HEK293 (cell line): ENCODE measurements around the gene EIF4ENIF1.

Experiments used
- CTCF ChIA-PET: fragments of 350-600 bp; formaldehyde crosslinking; extraction: SDS; loops from one replicate; lab custom pipeline; 2021; ENCODE audit warnings: antibody characterized with exemption; lab: Yijun Ruan, JAX
- POLR2A ChIA-PET: fragments of 300-600 bp; formaldehyde crosslinking; extraction: SDS; loops from one replicate; lab custom pipeline; 2020; ENCODE audit warnings: antibody characterized with exemption, inconsistent platforms; lab: Yijun Ruan, JAX
- H3K27ac ChIP-seq: fragments of 200-500 bp; sonication (Bioruptor generic); 2 replicates; pipeline ENCODE4 v1.5.1; 2014; ENCODE audit warnings: low read depth, low read length, control low read depth, inconsistent platforms; ENCODE audit errors: extremely low read depth
- H3K36me3 ChIP-seq, 2 experiments: fragments of 200-500 bp in 1 of 2; sonication (Bioruptor generic) in 1 of 2; 1 replicate in 1 of 2; 2 replicates in 1 of 2; pipeline ENCODE4 v1.5.1; 2014 to 2017; ENCODE audit warnings: inconsistent platforms in 2 of 2, low read length in 2 of 2; ENCODE audit not compliant: control insufficient read depth in 2 of 2, insufficient read depth in 1 of 2
- H3K4me1 ChIP-seq: fragments of 200-500 bp; sonication (Bioruptor generic); 2 replicates; pipeline ENCODE4 v1.5.1; 2014; ENCODE audit warnings: mild to moderate bottlenecking, low read length, inconsistent platforms; ENCODE audit not compliant: control insufficient read depth, insufficient read depth
- H3K4me3 ChIP-seq: 2 replicates; pipeline ENCODE4 v1.5.1; 2011; ENCODE audit warnings: low read depth, mild to moderate bottlenecking, control low read depth, low read length, moderate library complexity
- H3K9me3 ChIP-seq: fragments of 200-500 bp; sonication (Bioruptor generic); 2 replicates; pipeline ENCODE4 v1.5.1; 2014; ENCODE audit warnings: low read depth, low read length, inconsistent platforms; ENCODE audit not compliant: control insufficient read depth, insufficient read depth
- IKZF3 ChIP-seq: fragments of 450-650 bp; IDR thresholded peaks from 2 replicates; pipeline ENCODE4 v1.5.0; 2018; ENCODE audit warnings: missing biosample characterization, mild to moderate bottlenecking, missing genetic modification characterization, moderate library complexity
- MYNN ChIP-seq: fragments of 450-650 bp; formaldehyde crosslinking; IDR thresholded peaks from 2 replicates; pipeline ENCODE4 v1.5.1; 2016; ENCODE audit warnings: missing biosample characterization, missing genetic modification characterization, borderline replicate concordance
- SCRT1 ChIP-seq: fragments of 450-650 bp; formaldehyde crosslinking; IDR thresholded peaks from 2 replicates; pipeline ENCODE4 v1.5.1; 2016; ENCODE audit warnings: missing biosample characterization, missing genetic modification characterization, borderline replicate concordance
- SP2 ChIP-seq: fragments of 450-650 bp; formaldehyde crosslinking; IDR thresholded peaks from 2 replicates; pipeline ENCODE4 v1.5.1; 2016; ENCODE audit warnings: missing biosample characterization, missing genetic modification characterization
- SP3 ChIP-seq: fragments of 450-650 bp; formaldehyde crosslinking; IDR thresholded peaks from 2 replicates; pipeline ENCODE4 v1.5.1; 2016; ENCODE audit warnings: missing biosample characterization, missing genetic modification characterization
- YY1 ChIP-seq: fragments of 450-650 bp; formaldehyde crosslinking; IDR thresholded peaks from 2 replicates; pipeline ENCODE4 v1.5.1; 2018; ENCODE audit warnings: missing biosample characterization, missing genetic modification characterization
- YY2 ChIP-seq: fragments of 450-650 bp; formaldehyde crosslinking; IDR thresholded peaks from 2 replicates; pipeline ENCODE4 v1.5.1; 2016; ENCODE audit warnings: missing biosample characterization, missing genetic modification characterization
- ZBTB21 ChIP-seq: fragments of 450-650 bp; formaldehyde crosslinking; IDR thresholded peaks from 2 replicates; pipeline ENCODE4 v1.5.1; 2017; ENCODE audit warnings: missing biosample characterization, missing genetic modification characterization
- ZFP3 ChIP-seq: fragments of 450-650 bp; formaldehyde crosslinking; IDR thresholded peaks from 2 replicates; pipeline ENCODE4 v1.5.1; 2016; ENCODE audit warnings: low read depth, missing biosample characterization, missing genetic modification characterization
- ZIC2 ChIP-seq: fragments of 450-650 bp; formaldehyde crosslinking; IDR thresholded peaks from 2 replicates; pipeline ENCODE4 v1.5.1; 2016; ENCODE audit warnings: missing biosample characterization, missing genetic modification characterization
- ZNF138 ChIP-seq: fragments of 450-650 bp; formaldehyde crosslinking; IDR thresholded peaks from 2 replicates; pipeline ENCODE4 v1.5.1; 2016; ENCODE audit warnings: missing biosample characterization, missing genetic modification characterization, borderline replicate concordance
- ZNF223 ChIP-seq: fragments of 450-650 bp; formaldehyde crosslinking; IDR thresholded peaks from 2 replicates; pipeline ENCODE4 v1.5.1; 2016; ENCODE audit warnings: missing biosample characterization, missing genetic modification characterization
- ZNF350 ChIP-seq: fragments of 450-650 bp; formaldehyde crosslinking; IDR thresholded peaks from 2 replicates; pipeline ENCODE4 v1.5.0; 2017; ENCODE audit warnings: missing biosample characterization, mild to moderate bottlenecking, missing genetic modification characterization
- ZNF366 ChIP-seq: fragments of 450-650 bp; formaldehyde crosslinking; conservative IDR thresholded peaks from 2 replicates; pipeline ENCODE4 v1.5.1; 2016; ENCODE audit warnings: missing biosample characterization, missing genetic modification characterization
- ZNF623 ChIP-seq: fragments of 450-650 bp; formaldehyde crosslinking; IDR thresholded peaks from 2 replicates; pipeline ENCODE4 v1.5.1; 2016; ENCODE audit warnings: missing biosample characterization, missing genetic modification characterization
- TF ChIP-seq, protein P1 (sequence below): fragments of 450-650 bp; formaldehyde crosslinking; IDR thresholded peaks from 2 replicates; pipeline ENCODE4 v1.5.1; 2016; ENCODE audit warnings: missing biosample characterization, missing genetic modification characterization
- TF ChIP-seq, protein P2 (sequence below): fragments of 450-650 bp; formaldehyde crosslinking; IDR thresholded peaks from 2 replicates; pipeline ENCODE4 v1.5.1; 2016; ENCODE audit warnings: missing biosample characterization, missing genetic modification characterization
- TF ChIP-seq, protein P3 (sequence below): IDR thresholded peaks from 2 replicates; pipeline ENCODE4 v1.6.1; 2011; ENCODE audit warnings: mild to moderate bottlenecking, low read depth, low read length, borderline replicate concordance
- TF ChIP-seq, protein P4 (sequence below): fragments of 450-650 bp; formaldehyde crosslinking; IDR thresholded peaks from 2 replicates; pipeline ENCODE4 v1.5.0; 2017; ENCODE audit warnings: missing biosample characterization, missing genetic modification characterization, borderline replicate concordance
- TF ChIP-seq, protein P5 (sequence below): fragments of 450-650 bp; formaldehyde crosslinking; IDR thresholded peaks from 2 replicates; pipeline ENCODE4 v1.5.1; 2017; ENCODE audit warnings: missing biosample characterization, mild to moderate bottlenecking, missing genetic modification characterization, moderate library complexity
- TF ChIP-seq, protein P6 (sequence below): fragments of 450-650 bp; formaldehyde crosslinking; IDR thresholded peaks from 2 replicates; pipeline ENCODE4 v1.5.1; 2016; ENCODE audit warnings: missing biosample characterization, missing genetic modification characterization

The EIF4ENIF1 gene

DNA sequence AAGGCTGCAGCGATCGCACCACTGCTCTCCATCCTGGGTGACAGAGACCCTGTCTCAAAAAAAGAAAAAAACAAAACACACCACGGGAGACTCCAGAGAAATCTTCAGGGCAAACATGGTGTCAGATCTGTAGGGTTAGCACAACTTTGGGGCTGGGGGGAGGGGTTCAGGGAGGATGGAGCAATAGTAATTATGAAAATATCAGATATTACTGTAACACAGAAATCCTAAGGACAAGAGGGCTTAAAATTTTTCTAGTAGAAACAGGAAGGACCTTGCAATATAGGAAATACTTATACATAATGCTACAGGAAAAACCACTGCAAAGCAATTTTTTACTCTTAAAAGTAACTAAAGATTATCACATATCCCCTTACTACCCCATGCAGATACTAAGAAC, 13.8 kb downstream of the EIF4ENIF1 start (continued):
- TF ChIP-seq ZFP3 (tag by site-specific recombination) (no peak), SCRT1 (tag by site-specific recombination) (no peak), YY2 (no peak), MYNN (tag by site-specific recombination) (no peak), ZNF138 (tag by site-specific recombination) (no peak), IKZF3 (tag by site-specific recombination) (no peak), ZBTB21 (tag by site-specific recombination) (no peak), ZIC2 (tag by site-specific recombination) (no peak)
- TF ChIP-seq, protein P1, sequence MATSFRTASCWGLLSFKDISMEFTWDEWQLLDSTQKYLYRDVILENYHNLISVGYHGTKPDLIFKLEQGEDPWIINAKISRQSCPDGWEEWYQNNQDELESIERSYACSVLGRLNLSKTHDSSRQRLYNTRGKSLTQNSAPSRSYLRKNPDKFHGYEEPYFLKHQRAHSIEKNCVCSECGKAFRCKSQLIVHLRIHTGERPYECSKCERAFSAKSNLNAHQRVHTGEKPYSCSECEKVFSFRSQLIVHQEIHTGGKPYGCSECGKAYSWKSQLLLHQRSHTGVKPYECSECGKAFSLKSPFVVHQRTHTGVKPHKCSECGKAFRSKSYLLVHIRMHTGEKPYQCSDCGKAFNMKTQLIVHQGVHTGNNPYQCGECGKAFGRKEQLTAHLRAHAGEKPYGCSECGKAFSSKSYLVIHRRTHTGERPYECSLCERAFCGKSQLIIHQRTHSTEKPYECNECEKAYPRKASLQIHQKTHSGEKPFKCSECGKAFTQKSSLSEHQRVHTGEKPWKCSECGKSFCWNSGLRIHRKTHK (tag by site-specific recombination): no peak

DNA sequence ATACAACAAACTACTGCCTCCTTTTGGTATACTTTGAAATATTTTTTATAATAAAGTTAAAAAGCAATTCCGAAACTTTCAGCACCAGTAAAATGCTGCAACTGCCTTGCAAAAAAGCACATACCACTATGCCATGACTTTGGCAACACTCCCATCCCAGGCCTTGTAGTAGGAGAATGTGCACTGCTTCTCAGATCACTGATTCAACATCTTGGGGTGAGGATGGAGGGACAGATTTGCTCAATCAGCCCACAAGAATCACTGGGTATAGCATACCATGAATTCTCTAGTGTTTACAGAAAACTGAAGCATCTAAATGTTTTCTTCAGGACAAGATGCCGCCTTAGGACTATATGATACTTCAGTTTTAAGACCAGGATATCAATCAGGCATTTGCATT, 14.9 kb downstream of the EIF4ENIF1 start:
- CTCF ChIA-PET: interaction anchor here (0.6 kb wide), 1 partner anchor 35 kb away, joined by 3 read pairs; no protein-coding TSS in a partner anchor
- POLR2A ChIA-PET: no interaction called here
- Histone ChIP-seq H3K27ac (no peak overlapping the region), H3K9me3 (no peaks in the 10 kb centered on the region), H3K4me3 (no peak overlapping the region), H3K36me3 (peaks cover 45 to 73% of the 10 kb centered on the region in 2 experiments), H3K4me1 (no peaks in the 10 kb centered on the region)
- TF ChIP-seq, protein P2, sequence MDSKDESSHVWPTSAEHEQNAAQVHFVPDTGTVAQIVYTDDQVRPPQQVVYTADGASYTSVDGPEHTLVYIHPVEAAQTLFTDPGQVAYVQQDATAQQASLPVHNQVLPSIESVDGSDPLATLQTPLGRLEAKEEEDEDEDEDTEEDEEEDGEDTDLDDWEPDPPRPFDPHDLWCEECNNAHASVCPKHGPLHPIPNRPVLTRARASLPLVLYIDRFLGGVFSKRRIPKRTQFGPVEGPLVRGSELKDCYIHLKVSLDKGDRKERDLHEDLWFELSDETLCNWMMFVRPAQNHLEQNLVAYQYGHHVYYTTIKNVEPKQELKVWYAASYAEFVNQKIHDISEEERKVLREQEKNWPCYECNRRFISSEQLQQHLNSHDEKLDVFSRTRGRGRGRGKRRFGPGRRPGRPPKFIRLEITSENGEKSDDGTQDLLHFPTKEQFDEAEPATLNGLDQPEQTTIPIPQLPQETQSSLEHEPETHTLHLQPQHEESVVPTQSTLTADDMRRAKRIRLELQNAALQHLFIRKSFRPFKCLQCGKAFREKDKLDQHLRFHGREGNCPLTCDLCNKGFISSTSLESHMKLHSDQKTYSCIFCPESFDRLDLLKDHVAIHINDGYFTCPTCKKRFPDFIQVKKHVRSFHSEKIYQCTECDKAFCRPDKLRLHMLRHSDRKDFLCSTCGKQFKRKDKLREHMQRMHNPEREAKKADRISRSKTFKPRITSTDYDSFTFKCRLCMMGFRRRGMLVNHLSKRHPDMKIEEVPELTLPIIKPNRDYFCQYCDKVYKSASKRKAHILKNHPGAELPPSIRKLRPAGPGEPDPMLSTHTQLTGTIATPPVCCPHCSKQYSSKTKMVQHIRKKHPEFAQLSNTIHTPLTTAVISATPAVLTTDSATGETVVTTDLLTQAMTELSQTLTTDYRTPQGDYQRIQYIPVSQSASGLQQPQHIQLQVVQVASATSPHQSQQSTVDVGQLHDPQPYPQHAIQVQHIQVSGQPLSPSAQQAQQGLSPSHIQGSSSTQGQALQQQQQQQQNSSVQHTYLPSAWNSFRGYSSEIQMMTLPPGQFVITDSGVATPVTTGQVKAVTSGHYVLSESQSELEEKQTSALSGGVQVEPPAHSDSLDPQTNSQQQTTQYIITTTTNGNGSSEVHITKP (tag by site-specific recombination): no peak
- TF ChIP-seq, protein P3, sequence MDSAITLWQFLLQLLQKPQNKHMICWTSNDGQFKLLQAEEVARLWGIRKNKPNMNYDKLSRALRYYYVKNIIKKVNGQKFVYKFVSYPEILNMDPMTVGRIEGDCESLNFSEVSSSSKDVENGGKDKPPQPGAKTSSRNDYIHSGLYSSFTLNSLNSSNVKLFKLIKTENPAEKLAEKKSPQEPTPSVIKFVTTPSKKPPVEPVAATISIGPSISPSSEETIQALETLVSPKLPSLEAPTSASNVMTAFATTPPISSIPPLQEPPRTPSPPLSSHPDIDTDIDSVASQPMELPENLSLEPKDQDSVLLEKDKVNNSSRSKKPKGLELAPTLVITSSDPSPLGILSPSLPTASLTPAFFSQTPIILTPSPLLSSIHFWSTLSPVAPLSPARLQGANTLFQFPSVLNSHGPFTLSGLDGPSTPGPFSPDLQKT: no peak
- TF ChIP-seq ZNF623 (tag by site-specific recombination): no peak

DNA sequence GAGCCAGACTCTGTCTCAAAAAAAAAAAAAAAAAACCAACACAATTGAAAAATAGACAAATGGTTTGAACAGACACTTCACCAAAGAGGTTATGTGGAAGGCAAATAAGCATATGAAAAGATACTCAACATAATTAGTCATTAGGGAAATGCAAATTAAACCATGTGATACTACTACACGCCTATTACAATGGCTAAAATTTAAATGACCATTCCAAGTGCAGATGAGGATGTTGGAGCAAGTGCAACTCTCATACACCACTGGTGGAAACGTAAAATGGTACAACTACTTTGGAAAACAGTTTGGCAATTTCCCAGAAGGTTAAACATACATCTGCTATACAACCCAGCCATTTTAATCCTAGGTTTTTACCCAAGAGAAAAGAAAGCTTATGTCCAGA, 24.3 kb downstream of the EIF4ENIF1 start:
- Histone ChIP-seq H3K27ac (no peak overlapping the region), H3K36me3 (peaks cover 74 to 85% of the 10 kb centered on the region in 2 experiments), H3K4me3 (no peak overlapping the region), H3K9me3 (no peaks in the 10 kb centered on the region), H3K4me1 (no peaks in the 10 kb centered on the region)
- CTCF ChIA-PET: interaction anchor here (0.6 kb wide), 2 partner anchors 13 to 100 kb away, joined by 3 to 5 read pairs; no protein-coding TSS in a partner anchor
- POLR2A ChIA-PET: no interaction called here
- TF ChIP-seq ZNF366 (tag by site-specific recombination) (no peak), ZNF223 (tag by site-specific recombination) (no peak), YY1 (tag by site-specific recombination) (no peak), ZNF350 (tag by site-specific recombination) (no peak), SP3 (tag by site-specific recombination) (no peak), SP2 (tag by site-specific recombination) (no peak)
- TF ChIP-seq, protein P4, sequence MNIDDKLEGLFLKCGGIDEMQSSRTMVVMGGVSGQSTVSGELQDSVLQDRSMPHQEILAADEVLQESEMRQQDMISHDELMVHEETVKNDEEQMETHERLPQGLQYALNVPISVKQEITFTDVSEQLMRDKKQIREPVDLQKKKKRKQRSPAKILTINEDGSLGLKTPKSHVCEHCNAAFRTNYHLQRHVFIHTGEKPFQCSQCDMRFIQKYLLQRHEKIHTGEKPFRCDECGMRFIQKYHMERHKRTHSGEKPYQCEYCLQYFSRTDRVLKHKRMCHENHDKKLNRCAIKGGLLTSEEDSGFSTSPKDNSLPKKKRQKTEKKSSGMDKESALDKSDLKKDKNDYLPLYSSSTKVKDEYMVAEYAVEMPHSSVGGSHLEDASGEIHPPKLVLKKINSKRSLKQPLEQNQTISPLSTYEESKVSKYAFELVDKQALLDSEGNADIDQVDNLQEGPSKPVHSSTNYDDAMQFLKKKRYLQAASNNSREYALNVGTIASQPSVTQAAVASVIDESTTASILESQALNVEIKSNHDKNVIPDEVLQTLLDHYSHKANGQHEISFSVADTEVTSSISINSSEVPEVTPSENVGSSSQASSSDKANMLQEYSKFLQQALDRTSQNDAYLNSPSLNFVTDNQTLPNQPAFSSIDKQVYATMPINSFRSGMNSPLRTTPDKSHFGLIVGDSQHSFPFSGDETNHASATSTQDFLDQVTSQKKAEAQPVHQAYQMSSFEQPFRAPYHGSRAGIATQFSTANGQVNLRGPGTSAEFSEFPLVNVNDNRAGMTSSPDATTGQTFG (tag by site-specific recombination): no peak
- TF ChIP-seq, protein P5, sequence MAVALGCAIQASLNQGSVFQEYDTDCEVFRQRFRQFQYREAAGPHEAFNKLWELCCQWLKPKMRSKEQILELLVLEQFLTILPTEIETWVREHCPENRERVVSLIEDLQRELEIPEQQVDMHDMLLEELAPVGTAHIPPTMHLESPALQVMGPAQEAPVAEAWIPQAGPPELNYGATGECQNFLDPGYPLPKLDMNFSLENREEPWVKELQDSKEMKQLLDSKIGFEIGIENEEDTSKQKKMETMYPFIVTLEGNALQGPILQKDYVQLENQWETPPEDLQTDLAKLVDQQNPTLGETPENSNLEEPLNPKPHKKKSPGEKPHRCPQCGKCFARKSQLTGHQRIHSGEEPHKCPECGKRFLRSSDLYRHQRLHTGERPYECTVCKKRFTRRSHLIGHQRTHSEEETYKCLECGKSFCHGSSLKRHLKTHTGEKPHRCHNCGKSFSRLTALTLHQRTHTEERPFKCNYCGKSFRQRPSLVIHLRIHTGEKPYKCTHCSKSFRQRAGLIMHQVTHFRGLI: no peak
- TF ChIP-seq, protein P6, sequence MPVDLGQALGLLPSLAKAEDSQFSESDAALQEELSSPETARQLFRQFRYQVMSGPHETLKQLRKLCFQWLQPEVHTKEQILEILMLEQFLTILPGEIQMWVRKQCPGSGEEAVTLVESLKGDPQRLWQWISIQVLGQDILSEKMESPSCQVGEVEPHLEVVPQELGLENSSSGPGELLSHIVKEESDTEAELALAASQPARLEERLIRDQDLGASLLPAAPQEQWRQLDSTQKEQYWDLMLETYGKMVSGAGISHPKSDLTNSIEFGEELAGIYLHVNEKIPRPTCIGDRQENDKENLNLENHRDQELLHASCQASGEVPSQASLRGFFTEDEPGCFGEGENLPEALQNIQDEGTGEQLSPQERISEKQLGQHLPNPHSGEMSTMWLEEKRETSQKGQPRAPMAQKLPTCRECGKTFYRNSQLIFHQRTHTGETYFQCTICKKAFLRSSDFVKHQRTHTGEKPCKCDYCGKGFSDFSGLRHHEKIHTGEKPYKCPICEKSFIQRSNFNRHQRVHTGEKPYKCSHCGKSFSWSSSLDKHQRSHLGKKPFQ (tag by site-specific recombination): no peak
